GM12875 (cell line): ENCODE data around the gene PIPOX.

Experiments
- H3K4me3 ChIP-seq: one replicate; pipeline ENCODE4 v1.5.1; 2011; ENCODE audit warnings: low read depth, low read length, control low read depth
- CTCF ChIP-seq: IDR thresholded peaks from 2 replicates; pipeline ENCODE4 v1.5.1; 2011; ENCODE audit warnings: low read depth, mild to moderate bottlenecking, control low read depth, inconsistent platforms, low read length, moderate library complexity, borderline replicate concordance; ENCODE audit not compliant: insufficient read depth

Gene PIPOX

GRCh38 chr17:29045734-29046472 lies 3.0 kb downstream of the PIPOX start:
- no peak overlapping the region for H3K4me3 ChIP-seq
- TF ChIP-seq CTCF, result no peak

GRCh38 chr17:29046473-29046839 lies 3.5 kb downstream of the PIPOX start:
- TF ChIP-seq CTCF, result no peak
- H3K4me3 ChIP-seq, result no peak overlapping the region

- no peak for TF ChIP-seq CTCF
- H3K4me3 ChIP-seq, result no peak overlapping the region
Observed at GRCh38 chr17:29048440-29049368, 5.8 kb downstream of the PIPOX start.

GRCh38 chr17:29049541-29050145 lies 6.7 kb downstream of the PIPOX start:
- H3K4me3 ChIP-seq, result no peak overlapping the region
- no peak for TF ChIP-seq CTCF

GRCh38 chr17:29050176-29050575 lies 7.2 kb downstream of the PIPOX start:
- TF ChIP-seq CTCF, result no peak
- no peak overlapping the region for H3K4me3 ChIP-seq

- H3K4me3 ChIP-seq, result no peak overlapping the region
- TF ChIP-seq CTCF, result no peak
Observed at GRCh38 chr17:29051194-29051593, 8.3 kb downstream of the PIPOX start.
